HG02852 (cell line): Measurements from ENCODE around the gene LHCGR.
"Not testable (repeated sequence)": the region's sequence is repeated elsewhere in the genome, so short reads cannot be mapped to it uniquely, and the experiment has no call there.

ENCODE experiments used
- ATAC-seq: cut with Tn5 transposase; IDR thresholded peaks from one replicate; pipeline ENCODE4 v1.9.1; 2021; ENCODE audit warnings: mild to moderate bottlenecking, moderate library complexity; ENCODE audit not compliant: unreplicated experiment

Gene LHCGR

GRCh38 chr2:48749291-48750127 is 6.0 kb downstream of the LHCGR start:
- ATAC-seq = peak; percentile 67

DNA sequence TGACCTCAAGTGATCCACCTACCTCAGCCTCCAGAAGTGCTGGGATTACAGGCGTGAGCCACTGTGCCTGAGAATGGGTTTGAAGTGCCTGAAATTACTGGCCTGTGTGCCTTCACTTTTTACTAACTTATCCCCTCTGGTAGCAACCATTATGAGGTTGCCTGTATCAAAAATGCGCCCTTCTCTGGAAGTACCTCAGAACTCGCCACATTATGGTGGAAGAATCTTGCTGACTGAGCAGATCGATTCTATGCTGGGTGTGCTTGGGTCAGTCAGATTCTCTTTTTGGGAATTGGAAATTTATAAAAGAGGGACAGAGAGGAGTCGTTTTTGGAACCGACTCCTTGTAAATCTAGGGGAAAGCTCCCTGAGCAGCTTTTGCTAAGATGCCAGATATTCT is 8.2 kb downstream of the LHCGR start:
- no peak for ATAC-seq

DNA sequence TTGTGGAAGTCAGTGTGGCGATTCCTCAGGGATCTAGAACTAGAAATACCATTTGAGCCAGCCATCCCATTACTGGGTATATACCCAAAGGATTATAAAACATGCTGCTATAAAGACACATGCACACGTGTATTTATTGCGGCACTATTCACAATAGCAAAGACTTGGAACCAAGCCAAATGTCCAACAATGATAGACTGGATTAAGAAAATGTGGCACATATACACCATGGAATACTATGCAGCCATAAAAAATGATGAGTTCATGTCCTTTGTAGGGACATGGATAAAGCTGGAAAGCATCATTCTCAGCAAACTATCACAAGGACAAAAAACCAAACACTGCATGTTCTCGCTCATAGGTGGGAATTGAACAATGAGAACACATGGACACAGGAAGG is 16.3 kb downstream of the LHCGR start:
- ATAC-seq = not testable (repeated sequence)

DNA sequence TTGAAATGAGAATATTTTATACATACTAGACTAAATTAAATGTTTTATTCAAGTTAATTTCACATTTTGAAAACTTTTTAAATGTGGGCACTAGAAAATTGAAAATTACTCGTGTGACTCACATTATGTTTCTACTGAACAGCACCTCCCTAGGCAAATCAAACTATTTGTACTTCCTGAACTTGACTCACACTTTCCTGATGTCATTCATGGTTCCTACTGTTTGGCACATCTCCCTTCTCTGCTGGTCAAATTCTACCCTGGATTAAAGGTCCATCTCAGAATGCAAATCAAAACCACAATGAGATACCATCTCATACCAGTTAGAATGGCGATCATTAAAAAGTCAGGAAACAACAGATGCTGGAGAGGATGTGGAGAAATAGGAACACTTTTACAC is 16.7 kb downstream of the LHCGR start:
- no peak for ATAC-seq

DNA sequence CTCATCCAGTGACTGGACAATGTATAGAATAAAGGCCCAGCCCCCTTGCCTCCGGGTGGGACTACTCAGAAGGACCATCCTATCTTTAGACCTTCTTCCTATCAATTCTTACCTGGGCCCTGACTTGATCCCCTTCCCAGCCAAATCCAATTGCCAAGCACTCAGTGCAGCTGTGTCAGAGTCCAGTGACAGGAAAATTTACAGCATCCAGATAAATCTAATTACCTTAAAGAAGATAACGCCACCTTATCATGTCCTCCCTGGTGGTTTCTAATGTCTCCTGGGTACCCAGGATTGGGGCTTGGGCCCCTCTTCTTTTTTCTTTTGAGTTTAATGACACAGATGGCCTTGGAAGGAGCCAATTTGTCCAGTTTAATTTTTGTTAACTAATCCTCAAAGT is 19.3 kb downstream of the LHCGR start:
- ATAC-seq = no peak

- ATAC-seq = no peak
Observed at GRCh38 chr2:48734576-48735303, 20.8 kb downstream of the LHCGR start.

DNA sequence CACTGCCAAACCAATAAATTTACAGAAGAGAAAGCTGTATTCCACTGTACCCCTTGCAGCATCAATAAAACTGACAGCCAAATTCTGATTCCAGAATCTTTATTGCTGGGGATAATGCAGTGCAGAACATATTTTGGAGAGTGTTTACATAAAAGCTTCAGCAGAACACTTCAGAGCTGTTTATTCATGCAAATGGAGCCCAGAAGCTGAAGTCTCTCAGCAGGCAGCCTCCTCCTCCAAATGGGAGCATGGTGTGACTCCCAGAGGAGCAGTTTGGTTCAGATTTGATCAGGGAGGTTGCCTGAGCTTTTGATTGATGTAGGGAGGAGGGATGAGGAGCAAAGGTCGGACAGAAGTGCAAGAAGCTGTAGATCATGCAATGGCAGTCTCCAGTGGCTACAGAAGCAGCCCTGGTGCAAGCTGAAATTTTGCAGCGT is 22.4 kb downstream of the LHCGR start:
- no peak for ATAC-seq

DNA sequence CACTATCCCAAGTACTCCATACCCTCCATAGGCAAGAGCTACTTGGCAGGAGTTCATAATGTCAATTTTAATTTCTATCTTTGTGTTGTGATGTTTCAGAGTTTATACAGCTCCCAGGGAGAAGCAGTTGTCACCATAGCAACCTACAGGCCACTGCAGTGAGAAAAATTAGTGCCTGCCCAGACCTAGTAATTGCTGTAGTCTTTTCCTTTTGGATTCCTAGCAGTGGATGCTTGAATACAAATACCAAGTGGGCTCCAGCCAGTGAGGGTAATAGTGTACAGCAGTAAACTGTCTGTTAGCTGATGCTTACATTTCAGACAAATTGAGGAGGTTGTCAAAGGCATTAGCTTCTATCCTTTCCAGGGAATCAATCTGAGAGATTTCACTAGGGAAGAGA is 26.7 kb downstream of the LHCGR start:
- ATAC-seq = no peak

- ATAC-seq = no peak
Observed at GRCh38 chr2:48728295-48728694, 27.2 kb downstream of the LHCGR start.

- ATAC-seq = no peak
Observed at GRCh38 chr2:48727560-48727959, 28.0 kb downstream of the LHCGR start.

GRCh38 chr2:48725696-48726494 is 29.6 kb downstream of the LHCGR start:
- ATAC-seq = no peak

DNA sequence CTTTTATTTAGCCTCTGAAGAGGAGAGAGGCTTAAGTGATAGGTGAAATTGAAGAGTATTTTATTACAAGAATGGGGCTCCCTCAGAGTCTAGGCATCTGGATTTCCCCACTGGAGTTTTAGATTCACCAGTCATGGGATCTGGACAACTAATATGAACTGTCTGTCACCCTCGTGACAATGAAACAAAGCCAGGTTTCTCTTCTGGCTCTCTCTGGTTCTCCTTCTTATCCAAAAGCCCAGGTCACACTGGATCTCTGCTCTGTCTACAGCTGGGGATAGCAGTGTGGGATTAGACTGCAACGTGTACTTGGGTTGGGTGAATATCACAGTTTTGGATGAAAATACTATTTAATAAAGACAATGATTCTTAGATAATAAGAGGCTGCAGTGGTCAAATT is 31.2 kb downstream of the LHCGR start:
- no peak for ATAC-seq

- no peak for ATAC-seq
Observed at GRCh38 chr2:48723129-48723528, 32.4 kb downstream of the LHCGR start.

- ATAC-seq = no peak
Observed at GRCh38 chr2:48722391-48722790, 33.1 kb downstream of the LHCGR start.

DNA sequence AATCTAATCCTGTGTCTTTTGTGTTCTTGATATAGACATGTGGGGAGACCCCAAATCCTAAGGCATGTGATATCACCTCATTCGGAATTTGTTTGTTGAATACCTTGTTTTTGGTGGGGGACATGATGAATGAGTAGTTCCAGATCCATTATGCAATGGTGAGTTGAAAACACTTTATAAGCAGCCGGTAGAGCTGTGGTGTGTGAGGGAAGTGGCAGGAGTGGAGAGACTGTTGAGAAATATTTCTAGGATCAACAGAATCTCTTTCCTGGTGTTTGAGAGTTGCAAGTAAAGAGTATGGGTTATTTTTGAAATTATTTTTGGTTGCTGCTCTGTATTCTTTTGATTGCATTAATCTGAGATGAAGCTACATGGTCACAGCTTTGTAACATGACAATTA is 34.4 kb downstream of the LHCGR start:
- no peak for ATAC-seq

DNA sequence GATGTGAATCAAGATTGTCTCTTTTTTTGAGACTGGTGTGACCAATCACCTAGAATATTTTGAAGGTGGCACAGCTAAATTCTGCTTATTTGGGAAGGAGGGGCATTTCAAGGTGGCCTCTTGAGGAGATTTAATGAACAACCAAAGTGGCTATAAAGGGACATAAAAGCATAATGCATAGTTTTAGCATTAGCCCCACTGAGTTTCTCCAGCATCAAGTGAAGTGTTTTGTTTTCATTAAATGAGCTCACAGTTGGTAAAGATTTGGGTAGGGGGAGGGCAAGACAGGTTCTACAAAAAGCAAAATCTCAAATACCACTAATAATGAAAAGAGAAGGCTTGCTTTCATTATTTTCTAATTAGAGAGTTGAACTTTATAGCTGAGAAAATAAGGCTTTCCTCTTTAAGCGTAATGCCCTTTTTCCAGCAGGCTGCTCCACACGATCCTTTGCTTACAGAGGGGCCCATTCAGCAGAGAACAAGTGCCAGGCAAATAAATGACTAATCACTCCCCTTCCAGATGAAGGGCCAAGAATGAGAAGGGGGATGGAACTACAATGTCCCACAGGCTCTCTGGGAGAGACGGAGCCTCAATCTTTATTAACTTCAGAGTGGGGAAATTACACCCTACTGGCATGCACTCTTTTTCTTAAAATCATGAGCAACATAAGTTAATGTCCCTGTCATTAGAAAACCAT is 35.9 kb downstream of the LHCGR start:
- ATAC-seq = no peak

GRCh38 chr2:48717846-48718245 is 37.7 kb downstream of the LHCGR start:
- no peak for ATAC-seq

DNA sequence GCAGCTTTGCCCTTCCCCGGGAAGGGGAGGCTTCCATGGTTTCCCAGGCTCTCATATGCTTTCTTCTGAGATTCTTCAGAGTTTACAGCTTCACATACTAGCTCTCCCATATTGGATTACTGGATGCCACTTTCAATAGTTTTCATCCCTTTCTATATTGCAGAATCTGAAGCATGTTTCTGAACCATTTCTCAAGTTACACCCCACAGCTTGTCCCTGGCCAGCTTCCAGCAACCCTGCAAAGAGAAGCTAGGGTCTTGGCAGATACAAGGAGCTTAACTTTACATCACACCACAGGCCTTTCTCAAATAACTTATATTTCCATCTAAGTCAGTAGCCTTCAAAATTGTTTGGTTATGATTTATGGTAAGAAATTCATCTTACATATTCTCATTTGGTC is 39.6 kb downstream of the LHCGR start:
- no peak for ATAC-seq

DNA sequence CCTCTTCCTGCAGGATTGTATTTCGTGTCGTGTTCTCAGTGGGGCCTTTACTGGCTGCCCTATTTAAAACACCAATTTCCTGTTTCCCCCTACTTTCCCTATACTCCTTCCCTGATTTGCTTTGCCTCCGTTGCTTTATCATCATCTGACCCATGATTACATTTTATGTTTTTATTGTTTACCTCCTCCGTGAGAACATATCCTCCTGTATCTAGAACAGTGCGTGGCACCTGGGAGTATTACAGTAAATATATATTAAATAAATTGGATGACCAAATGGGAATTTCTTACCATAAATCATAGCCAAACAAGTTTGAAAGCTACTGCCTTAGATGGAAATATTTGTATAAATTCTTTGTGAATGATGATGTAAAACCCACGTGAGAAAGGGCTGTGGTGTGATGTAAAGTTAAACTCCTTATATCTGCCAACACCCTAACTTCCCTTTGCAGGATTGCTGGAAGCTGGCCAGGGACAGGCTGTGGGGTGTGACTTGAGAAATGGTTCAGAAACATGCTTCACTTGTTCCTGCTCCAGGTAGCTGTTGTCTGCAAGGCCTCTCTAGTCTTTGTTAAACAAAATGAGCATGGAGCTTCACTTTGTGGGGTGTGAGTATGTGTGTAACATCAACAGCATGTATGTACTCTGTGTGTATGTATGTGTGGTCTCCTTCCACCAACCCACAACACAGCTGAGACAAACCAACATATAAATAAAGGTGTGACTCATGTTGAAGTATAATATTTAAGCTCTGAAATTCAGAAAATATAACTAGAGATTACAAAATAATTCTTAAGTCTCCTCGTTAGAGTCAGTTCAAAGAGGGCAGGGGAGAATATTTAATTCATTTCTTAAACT is 40.3 kb downstream of the LHCGR start:
- no peak for ATAC-seq

DNA sequence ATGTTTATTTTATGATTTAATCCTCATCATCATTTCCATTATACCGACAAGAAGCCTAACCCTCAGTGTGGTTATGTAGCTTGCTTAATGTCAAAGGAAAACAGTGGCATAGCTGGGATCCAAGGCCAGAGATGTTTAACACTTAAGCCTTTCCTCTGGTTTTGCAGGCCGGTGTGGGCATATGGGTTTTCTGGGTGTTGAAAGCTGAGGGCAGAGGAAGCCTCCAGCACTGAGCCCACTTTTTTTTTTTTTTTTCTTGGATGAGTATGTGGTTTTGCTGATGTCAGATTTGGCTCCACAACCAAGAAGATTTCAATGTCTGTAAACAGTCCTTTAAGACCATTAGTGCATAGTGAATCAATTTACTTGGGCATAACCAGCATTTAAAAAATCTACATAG is 41.3 kb downstream of the LHCGR start:
- ATAC-seq = no peak
